LNCAP (cell line): ENCODE results near the gene TWIST2.

ENCODE experiments used
- TF ChIP-seq, protein P1 (sequence below): fragments of 450-650 bp; IDR thresholded peaks from 2 replicates; pipeline ENCODE4 v1.5.1; 2017; ENCODE audit warnings: mild to moderate bottlenecking

TWIST2 gene

DNA sequence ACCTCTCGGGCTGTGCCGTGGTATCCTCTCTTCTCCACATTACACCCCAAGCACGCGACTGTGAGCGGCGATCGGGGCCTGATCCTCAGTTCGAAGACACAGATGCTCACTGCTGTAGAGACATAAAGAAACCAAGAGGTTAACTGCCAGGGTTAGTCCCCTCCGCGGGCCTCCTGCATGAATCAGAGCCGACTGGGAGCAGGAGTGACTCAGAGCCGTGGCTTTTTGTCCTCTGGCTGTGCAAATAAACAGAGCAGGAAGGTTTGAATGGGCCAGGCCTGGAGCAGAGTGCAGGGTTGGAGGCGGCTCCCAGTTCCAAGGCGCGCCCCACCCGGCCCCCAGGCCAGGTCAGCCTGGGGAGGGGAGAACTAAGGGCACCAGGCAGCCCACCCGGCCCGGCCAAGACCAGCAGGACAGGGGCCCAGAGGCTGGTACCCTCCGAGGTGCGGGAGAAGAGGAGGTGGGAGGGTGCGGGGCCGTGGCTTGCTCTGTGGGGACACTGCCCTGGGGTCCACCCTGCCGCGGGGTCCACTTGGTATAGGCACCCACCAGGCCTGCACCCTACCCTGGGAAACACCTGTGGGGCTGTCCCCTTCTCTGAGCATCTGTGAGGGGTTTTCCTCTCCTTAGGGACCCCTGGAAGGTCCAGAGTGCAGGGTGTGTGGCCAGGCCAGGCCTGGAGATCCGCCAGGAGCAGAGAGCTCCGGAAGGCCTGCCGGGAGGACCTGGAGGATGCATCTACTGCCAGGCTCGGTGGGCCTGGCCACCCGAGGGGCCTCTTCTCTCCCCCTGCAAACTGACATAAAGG, 16.5 kb downstream of the TWIST2 start:
- TF ChIP-seq, protein P1, sequence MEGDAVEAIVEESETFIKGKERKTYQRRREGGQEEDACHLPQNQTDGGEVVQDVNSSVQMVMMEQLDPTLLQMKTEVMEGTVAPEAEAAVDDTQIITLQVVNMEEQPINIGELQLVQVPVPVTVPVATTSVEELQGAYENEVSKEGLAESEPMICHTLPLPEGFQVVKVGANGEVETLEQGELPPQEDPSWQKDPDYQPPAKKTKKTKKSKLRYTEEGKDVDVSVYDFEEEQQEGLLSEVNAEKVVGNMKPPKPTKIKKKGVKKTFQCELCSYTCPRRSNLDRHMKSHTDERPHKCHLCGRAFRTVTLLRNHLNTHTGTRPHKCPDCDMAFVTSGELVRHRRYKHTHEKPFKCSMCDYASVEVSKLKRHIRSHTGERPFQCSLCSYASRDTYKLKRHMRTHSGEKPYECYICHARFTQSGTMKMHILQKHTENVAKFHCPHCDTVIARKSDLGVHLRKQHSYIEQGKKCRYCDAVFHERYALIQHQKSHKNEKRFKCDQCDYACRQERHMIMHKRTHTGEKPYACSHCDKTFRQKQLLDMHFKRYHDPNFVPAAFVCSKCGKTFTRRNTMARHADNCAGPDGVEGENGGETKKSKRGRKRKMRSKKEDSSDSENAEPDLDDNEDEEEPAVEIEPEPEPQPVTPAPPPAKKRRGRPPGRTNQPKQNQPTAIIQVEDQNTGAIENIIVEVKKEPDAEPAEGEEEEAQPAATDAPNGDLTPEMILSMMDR: no peak

GRCh38 chr2:238865015-238865719, 17.3 kb downstream of the TWIST2 start:
- TF ChIP-seq, protein P1: no peak

DNA sequence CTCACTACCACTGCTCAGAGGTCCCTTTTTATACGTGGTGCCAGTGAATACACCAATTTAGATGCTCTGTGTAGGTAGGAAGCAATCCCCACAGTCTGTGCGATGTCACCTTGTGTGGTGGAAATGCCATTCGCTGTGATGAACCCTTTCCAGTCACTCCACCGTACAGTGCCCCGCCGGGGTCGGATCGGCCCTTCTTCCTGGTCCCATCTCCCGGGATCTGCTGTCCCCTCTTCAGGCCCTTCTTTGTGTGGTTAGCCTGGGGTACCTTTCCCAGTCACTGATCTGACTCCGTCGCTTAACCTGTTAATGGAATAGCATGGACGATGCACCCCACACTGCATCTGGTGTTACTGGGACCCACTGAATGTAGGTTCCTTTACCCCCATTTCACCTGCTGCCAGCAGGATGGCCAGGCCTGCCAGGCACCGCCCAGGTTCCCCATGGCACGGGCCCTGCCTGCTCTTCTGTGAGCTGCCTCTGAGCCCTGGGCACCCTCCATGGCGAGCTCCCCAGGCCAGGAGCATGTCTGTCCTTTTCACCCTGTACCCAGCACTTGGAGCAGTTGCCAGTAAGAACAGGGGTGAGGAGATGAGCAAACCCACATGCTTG, 18.0 kb downstream of the TWIST2 start:
- TF ChIP-seq, protein P1: no peak

GRCh38 chr2:238866656-238867277, 18.9 kb downstream of the TWIST2 start:
- TF ChIP-seq, protein P1: no peak

GRCh38 chr2:238868067-238868524, 20.2 kb downstream of the TWIST2 start:
- TF ChIP-seq, protein P1: no peak

GRCh38 chr2:238868616-238869292, 20.9 kb downstream of the TWIST2 start:
- TF ChIP-seq, protein P1: no peak
